ENCODE results near the gene SPEN. TPM values are rescaled to one million over a fixed set of nuclear protein-coding genes. Genes with fewer than 3 reads are reported as not detected.

The SPEN gene
- total and polyA plus RNA-seq, 9 of the 15 experiments (the other 6 are each of a cell fraction or from before 2014, with no cell fraction given), result 5.7 to 87.5 (median 27.2) TPM

DNA sequence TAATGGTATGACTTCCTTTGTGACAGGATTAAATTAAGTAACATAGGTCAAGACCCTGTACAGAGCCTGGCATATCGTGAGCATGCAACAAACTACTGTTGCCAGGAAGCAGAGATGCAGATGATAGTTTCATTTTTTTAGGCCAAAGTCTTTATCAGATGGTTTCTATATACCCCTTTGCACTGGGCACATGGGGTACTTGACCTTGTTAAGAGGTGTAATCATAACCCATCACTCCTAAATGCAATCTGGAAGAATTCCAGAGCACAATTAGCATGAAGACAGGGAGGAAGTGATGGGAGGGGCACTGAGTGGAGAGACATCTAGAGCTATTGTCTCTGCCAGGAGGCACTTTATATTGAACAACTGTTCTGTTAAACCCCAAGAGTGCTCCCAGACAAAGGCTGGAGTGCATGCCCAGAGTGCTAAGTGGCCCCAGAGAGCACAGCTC, 106.3 kb downstream of the SPEN start (continued):
- TF ChIP-seq TAF1 (IDR thresholded peaks at IDR 0.05; ENCODE audit: control insufficient read depth, extremely low read depth, insufficient read depth, low read length, severe bottlenecking), result no peak
- no peak for TF ChIP-seq ZNF583 (CRISPR knock-in tag; IDR thresholded peaks at IDR 0.05)
- TF ChIP-seq, protein P1, sequence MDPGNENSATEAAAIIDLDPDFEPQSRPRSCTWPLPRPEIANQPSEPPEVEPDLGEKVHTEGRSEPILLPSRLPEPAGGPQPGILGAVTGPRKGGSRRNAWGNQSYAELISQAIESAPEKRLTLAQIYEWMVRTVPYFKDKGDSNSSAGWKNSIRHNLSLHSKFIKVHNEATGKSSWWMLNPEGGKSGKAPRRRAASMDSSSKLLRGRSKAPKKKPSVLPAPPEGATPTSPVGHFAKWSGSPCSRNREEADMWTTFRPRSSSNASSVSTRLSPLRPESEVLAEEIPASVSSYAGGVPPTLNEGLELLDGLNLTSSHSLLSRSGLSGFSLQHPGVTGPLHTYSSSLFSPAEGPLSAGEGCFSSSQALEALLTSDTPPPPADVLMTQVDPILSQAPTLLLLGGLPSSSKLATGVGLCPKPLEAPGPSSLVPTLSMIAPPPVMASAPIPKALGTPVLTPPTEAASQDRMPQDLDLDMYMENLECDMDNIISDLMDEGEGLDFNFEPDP (CRISPR knock-in tag; IDR thresholded peaks at IDR 0.05), result 0 out of 2 replicates have a peak, but pooled peaks have one; percentile 25
- TF ChIP-seq ZBTB1 (CRISPR knock-in tag; IDR thresholded peaks at IDR 0.05; ENCODE audit: borderline replicate concordance, low read depth), result no peak
- TF ChIP-seq, protein P2, sequence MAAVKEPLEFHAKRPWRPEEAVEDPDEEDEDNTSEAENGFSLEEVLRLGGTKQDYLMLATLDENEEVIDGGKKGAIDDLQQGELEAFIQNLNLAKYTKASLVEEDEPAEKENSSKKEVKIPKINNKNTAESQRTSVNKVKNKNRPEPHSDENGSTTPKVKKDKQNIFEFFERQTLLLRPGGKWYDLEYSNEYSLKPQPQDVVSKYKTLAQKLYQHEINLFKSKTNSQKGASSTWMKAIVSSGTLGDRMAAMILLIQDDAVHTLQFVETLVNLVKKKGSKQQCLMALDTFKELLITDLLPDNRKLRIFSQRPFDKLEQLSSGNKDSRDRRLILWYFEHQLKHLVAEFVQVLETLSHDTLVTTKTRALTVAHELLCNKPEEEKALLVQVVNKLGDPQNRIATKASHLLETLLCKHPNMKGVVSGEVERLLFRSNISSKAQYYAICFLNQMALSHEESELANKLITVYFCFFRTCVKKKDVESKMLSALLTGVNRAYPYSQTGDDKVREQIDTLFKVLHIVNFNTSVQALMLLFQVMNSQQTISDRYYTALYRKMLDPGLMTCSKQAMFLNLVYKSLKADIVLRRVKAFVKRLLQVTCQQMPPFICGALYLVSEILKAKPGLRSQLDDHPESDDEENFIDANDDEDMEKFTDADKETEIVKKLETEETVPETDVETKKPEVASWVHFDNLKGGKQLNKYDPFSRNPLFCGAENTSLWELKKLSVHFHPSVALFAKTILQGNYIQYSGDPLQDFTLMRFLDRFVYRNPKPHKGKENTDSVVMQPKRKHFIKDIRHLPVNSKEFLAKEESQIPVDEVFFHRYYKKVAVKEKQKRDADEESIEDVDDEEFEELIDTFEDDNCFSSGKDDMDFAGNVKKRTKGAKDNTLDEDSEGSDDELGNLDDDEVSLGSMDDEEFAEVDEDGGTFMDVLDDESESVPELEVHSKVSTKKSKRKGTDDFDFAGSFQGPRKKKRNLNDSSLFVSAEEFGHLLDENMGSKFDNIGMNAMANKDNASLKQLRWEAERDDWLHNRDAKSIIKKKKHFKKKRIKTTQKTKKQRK (IDR thresholded peaks at IDR 0.05; ENCODE audit: borderline replicate concordance, low read depth, low read length), result no peak
- TF ChIP-seq SAFB2 (IDR thresholded peaks at IDR 0.05; ENCODE audit: borderline replicate concordance, low read depth, low read length, severe bottlenecking), result no peak
- TF ChIP-seq SRSF3 (IDR thresholded peaks at IDR 0.05; ENCODE audit: insufficient read depth, low read length), result no peak
- TF ChIP-seq, protein P3, sequence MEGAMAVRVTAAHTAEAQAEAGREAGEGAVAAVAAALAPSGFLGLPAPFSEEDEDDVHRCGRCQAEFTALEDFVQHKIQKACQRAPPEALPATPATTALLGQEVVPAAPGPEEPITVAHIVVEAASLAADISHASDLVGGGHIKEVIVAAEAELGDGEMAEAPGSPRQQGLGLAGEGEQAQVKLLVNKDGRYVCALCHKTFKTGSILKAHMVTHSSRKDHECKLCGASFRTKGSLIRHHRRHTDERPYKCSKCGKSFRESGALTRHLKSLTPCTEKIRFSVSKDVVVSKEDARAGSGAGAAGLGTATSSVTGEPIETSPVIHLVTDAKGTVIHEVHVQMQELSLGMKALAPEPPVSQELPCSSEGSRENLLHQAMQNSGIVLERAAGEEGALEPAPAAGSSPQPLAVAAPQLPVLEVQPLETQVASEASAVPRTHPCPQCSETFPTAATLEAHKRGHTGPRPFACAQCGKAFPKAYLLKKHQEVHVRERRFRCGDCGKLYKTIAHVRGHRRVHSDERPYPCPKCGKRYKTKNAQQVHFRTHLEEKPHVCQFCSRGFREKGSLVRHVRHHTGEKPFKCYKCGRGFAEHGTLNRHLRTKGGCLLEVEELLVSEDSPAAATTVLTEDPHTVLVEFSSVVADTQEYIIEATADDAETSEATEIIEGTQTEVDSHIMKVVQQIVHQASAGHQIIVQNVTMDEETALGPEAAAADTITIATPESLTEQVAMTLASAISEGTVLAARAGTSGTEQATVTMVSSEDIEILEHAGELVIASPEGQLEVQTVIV (CRISPR knock-in tag; IDR thresholded peaks at IDR 0.05; ENCODE audit: borderline replicate concordance), result peak; percentile 51; the same call in 1 of the 2 replicates
- TF ChIP-seq CXXC5 (CRISPR knock-in tag; IDR thresholded peaks at IDR 0.05), result no peak
- no peak for TF ChIP-seq TFAM (CRISPR knock-in tag; conservative IDR thresholded peaks at IDR 0.05)
- no peak for TF ChIP-seq HNRNPL (IDR thresholded peaks at IDR 0.05; ENCODE audit: low read depth, low read length)
- TF ChIP-seq, protein P4, sequence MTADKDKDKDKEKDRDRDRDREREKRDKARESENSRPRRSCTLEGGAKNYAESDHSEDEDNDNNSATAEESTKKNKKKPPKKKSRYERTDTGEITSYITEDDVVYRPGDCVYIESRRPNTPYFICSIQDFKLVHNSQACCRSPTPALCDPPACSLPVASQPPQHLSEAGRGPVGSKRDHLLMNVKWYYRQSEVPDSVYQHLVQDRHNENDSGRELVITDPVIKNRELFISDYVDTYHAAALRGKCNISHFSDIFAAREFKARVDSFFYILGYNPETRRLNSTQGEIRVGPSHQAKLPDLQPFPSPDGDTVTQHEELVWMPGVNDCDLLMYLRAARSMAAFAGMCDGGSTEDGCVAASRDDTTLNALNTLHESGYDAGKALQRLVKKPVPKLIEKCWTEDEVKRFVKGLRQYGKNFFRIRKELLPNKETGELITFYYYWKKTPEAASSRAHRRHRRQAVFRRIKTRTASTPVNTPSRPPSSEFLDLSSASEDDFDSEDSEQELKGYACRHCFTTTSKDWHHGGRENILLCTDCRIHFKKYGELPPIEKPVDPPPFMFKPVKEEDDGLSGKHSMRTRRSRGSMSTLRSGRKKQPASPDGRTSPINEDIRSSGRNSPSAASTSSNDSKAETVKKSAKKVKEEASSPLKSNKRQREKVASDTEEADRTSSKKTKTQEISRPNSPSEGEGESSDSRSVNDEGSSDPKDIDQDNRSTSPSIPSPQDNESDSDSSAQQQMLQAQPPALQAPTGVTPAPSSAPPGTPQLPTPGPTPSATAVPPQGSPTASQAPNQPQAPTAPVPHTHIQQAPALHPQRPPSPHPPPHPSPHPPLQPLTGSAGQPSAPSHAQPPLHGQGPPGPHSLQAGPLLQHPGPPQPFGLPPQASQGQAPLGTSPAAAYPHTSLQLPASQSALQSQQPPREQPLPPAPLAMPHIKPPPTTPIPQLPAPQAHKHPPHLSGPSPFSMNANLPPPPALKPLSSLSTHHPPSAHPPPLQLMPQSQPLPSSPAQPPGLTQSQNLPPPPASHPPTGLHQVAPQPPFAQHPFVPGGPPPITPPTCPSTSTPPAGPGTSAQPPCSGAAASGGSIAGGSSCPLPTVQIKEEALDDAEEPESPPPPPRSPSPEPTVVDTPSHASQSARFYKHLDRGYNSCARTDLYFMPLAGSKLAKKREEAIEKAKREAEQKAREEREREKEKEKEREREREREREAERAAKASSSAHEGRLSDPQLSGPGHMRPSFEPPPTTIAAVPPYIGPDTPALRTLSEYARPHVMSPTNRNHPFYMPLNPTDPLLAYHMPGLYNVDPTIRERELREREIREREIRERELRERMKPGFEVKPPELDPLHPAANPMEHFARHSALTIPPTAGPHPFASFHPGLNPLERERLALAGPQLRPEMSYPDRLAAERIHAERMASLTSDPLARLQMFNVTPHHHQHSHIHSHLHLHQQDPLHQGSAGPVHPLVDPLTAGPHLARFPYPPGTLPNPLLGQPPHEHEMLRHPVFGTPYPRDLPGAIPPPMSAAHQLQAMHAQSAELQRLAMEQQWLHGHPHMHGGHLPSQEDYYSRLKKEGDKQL (CRISPR knock-in tag; IDR thresholded peaks at IDR 0.05; ENCODE audit: borderline replicate concordance), result no peak
- TF ChIP-seq ZC3H8 (IDR thresholded peaks at IDR 0.05), result no peak
- 0 out of 2 replicates have a peak, but pooled peaks have one; percentile 31 for TF ChIP-seq HDAC2 (IDR thresholded peaks at IDR 0.05)
- TF ChIP-seq DACH1 (IDR thresholded peaks at IDR 0.05; ENCODE audit: partially characterized antibody), result no peak

All from K562 (cell line).